GM12874 (cell line): ENCODE results near the gene SLC35E1.

Source experiments
- TF ChIP-seq, protein P1 (sequence below): IDR thresholded peaks from 2 replicates; pipeline ENCODE4 v1.5.1; 2011; ENCODE audit warnings: low read depth, mild to moderate bottlenecking, control low read depth, low read length, moderate library complexity; ENCODE audit not compliant: insufficient read depth

Gene SLC35E1

DNA sequence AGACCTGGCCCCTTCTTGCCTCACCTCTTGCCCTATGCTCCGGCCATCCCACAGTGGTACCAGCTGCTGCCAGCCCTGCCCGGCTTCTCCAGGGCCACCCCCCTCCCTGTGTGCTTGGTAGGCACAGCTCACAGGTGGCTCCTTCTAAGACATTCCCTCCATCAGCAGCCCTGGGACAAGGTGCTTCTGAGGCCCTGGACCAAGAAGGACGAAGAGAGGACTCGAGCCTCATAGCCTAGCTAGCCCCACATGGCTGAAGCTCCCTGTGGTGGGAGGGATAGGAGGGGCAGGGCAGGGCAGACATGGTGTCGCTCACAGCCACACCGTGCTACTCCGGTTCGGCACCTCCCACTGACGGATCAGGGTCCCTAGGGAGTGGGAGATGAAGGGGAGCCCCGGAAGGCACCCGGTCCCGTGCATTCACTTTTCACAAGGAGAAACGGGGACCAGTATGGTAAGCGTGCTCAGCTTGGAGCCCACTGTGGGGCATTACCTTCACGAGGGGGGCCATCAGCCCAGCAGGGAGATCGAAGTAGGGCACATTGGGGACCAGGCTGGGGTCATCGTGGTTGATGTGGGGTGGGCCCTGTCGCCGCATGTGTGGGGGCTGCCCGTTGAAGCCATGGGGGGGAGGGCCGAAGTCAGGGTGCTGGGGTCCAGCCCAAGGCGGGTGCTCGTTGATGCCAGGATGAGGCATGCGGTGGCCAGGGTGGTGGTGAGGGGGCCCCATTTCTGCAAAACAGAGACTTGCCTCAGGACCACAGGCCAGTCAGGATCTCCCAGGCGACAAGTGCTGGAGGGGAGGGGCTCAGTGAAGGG, 49.4 kb downstream of the SLC35E1 start:
- TF ChIP-seq, protein P1, sequence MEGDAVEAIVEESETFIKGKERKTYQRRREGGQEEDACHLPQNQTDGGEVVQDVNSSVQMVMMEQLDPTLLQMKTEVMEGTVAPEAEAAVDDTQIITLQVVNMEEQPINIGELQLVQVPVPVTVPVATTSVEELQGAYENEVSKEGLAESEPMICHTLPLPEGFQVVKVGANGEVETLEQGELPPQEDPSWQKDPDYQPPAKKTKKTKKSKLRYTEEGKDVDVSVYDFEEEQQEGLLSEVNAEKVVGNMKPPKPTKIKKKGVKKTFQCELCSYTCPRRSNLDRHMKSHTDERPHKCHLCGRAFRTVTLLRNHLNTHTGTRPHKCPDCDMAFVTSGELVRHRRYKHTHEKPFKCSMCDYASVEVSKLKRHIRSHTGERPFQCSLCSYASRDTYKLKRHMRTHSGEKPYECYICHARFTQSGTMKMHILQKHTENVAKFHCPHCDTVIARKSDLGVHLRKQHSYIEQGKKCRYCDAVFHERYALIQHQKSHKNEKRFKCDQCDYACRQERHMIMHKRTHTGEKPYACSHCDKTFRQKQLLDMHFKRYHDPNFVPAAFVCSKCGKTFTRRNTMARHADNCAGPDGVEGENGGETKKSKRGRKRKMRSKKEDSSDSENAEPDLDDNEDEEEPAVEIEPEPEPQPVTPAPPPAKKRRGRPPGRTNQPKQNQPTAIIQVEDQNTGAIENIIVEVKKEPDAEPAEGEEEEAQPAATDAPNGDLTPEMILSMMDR = no peak

DNA sequence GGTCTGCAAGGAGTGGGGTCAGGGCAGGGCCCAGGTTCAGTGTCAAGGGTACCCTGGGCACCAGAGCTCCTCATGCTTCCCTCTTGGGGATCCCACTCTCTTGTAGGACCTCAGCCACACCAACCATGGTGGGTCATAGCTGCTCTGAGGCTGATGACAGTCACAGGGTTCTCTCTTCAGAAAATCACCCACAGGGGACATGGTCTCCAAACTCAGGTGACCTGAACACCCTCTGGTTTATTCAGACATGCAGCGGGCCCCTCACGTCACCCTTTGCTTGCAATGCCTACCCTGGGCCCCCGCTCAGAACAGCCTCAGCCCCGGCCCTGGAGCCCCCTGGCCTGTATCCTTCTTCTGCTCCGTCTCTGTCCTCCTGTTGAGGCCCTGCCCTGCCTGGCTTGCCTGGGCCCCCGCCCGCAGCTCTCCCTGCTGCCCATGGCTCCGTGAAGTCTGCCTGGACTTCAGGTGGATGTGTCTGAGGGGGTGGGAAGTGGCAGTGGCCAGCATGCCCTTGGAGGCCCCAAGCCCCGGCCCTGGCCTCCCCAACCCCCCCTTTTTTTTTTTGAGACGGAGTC, 50.4 kb downstream of the SLC35E1 start:
- TF ChIP-seq, protein P1 = no peak

DNA sequence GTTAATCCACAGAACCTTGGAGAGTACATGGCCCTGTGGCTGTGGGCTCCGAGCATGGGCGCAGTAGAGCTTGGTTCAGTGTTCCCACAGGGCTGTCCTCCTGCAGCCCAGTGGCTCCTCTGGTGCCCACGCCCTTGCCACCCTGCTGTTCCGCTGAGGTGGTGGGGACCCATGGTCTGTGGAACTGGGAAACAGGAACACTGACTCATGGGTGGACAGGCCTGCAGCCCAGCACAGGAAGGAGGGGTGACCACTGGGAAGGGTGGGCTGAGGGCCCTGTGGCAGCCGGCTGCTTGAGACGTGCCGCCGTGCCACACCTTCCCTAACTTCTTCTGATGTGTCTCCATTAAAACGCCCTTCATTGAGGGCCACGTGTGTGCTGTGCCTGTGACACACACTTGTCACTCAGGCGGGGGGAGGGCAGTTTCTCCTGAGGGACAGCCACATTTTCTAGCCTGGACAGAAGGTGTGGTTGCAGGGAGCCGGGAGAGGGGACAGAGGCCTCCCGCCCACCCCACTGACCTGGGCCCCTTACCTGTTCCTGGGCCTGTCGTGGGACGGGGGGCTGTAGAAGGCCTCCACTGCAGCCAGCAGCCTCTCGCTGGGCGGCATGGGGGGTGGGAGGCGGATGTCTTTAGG, 51.1 kb downstream of the SLC35E1 start:
- TF ChIP-seq, protein P1 = no peak

DNA sequence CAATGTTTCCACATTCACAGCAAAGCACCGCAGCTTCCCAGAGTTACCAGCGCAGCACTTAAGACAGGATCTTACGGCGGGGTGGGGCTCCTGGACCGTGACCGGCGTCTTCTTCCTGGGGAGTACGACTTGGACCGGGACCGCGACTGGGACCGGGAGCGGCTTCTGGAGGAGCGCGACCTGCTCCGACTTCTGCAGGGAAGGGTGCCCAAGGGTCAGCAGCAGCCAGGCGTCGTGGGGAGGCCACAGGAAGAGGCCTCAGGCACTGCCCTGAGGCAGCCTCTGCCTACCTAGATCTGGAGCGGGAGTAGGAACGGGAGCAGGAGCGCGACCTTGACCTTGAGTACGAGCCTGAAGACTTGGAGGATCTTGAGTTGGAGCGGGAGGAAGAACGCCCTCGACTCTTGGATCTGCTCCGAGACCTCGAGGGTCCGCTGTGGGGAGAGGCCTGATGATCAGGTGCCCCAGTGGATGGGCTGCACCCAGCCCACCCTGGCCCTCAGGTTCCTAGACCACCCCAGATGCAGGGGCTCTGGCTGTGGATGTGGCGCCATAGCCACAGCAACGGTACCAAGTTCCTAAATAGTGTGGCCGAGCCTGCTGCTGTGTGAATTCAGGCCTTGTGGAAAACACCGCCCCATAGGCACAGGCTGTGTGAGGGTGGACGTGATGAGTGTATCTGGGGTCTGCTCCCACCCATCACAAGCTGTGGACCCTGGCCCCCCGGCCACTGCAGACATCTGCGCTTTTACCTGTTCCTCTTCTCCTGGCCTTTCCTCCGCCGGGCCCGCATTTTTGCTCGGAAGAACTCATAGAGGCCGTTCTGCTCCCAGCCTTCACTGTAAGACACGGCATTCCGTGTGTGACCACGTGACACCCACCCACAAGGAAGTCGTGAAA, 51.9 kb downstream of the SLC35E1 start:
- TF ChIP-seq, protein P1 = no peak

DNA sequence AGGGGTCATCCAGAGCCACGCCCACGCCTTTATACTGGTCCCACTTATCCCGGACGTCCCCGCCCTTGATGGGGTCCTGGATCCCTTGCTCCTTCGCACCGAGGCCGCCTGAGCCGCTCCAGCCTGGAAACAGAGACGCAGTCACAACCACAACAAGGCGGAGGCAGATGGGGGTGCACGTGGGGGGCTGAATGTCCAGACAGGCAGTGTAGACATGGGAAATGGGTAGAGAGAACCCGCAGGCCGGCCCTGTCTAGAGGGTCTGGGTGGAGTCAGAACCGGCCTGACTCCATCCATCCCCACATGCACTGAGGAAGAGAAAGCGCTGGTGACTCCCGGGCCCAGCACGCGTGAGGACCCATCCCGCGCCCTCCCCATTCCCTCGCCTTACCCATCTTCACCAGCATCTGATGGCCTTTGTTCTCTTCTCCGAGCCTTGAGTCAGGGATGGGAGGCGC, 53.0 kb downstream of the SLC35E1 start:
- TF ChIP-seq, protein P1 = no peak

DNA sequence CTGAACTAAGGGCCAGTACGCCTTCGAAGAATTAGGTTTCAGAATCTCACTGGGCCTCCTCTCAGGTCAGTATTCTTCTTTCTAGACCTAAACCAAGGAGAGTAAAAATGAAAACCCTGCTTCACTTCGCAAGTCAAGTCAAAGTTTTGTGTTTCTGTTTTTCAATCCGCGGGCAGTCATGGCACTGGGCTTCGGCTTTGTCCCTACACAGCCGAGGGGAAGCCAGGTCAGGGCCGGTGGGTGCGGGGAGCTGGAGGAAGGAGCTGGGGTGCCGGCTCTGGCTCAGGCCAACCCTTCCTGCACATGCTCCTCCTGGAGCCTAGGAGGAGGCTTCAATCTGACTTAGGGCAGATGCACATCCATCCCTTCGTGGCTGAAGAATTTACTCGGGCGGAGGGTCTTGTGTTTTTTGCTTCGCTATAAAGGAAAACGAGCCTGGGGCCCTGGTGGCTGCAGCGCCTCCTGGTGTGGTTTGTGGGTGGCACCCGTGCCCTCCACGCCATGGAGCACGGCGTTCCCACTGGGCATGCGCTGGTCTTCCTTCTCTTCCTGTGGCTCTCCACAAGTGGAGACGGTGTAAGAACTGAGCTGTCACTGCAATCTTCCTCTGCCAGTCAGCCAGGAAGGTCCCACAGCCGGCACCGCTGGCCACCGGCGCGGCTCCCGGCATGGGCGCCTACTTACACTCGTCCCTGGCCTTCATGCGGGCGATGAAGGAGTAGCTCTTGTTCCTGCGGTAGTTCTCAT, 53.6 kb downstream of the SLC35E1 start:
- TF ChIP-seq, protein P1 = no peak
